ENCODE data around the gene SCML1.

The SCML1 gene

GRCh38 chrX:17788956-17789562, 51.8 kb downstream of the SCML1 start:
- Histone ChIP-seq H3K4me1 (ENCODE audit: insufficient read depth, low read length, poor library complexity, severe bottlenecking) (no peaks in the 10 kb centered on the region), H3K27me3 (ENCODE audit: insufficient read depth, low read length, poor library complexity, severe bottlenecking) (no peaks in the 10 kb centered on the region), H3K79me2 (ENCODE audit: insufficient read depth, low read length) (no peaks in the 10 kb centered on the region), H3F3A (ENCODE audit: low read depth) (no peaks in the 10 kb centered on the region), H3K36me3 (ENCODE audit: insufficient read depth, low read length) (no peaks in the 10 kb centered on the region), H3K9me2 (replicated peaks; ENCODE audit: low read depth, low read length) (no peaks in the 10 kb centered on the region), H2AFZ (ENCODE audit: low read length) (no peak overlapping the region), H3K9me3 (ENCODE audit: insufficient read depth, low read depth, low read length) (no peaks in the 10 kb centered on the region), H4K20me1 (ENCODE audit: insufficient read depth, low read length, poor library complexity, severe bottlenecking) (no peaks in the 10 kb centered on the region), H3K4me3 (ENCODE audit: low read length, poor library complexity, severe bottlenecking) (no peak overlapping the region), H3K9ac (ENCODE audit: low read depth, low read length, poor library complexity, severe bottlenecking) (no peak overlapping the region), H3K4me2 (ENCODE audit: low read depth, low read length, poor library complexity, severe bottlenecking) (no peak overlapping the region)
- TF ChIP-seq CTCF (conservative IDR thresholded peaks at IDR 0.05; ENCODE audit: low read length) (no peak), EZH2phosphoT487 (IDR thresholded peaks at IDR 0.05; ENCODE audit: borderline replicate concordance) (no peak)

GRCh38 chrX:17792826-17793225, 55.5 kb downstream of the SCML1 start:
- TF ChIP-seq CTCF (conservative IDR thresholded peaks at IDR 0.05; ENCODE audit: low read length): no peak
- TF ChIP-seq EZH2phosphoT487 (IDR thresholded peaks at IDR 0.05; ENCODE audit: borderline replicate concordance): no peak
- Histone ChIP-seq H3K4me3 (ENCODE audit: low read length, poor library complexity, severe bottlenecking) (no peak overlapping the region), H4K20me1 (ENCODE audit: insufficient read depth, low read length, poor library complexity, severe bottlenecking) (no peaks in the 10 kb centered on the region), H2AFZ (ENCODE audit: low read length) (no peak overlapping the region), H3K36me3 (ENCODE audit: insufficient read depth, low read length) (no peaks in the 10 kb centered on the region), H3K9me2 (replicated peaks; ENCODE audit: low read depth, low read length) (no peaks in the 10 kb centered on the region), H3K4me1 (ENCODE audit: insufficient read depth, low read length, poor library complexity, severe bottlenecking) (no peaks in the 10 kb centered on the region), H3K27me3 (ENCODE audit: insufficient read depth, low read length, poor library complexity, severe bottlenecking) (no peaks in the 10 kb centered on the region), H3K9ac (ENCODE audit: low read depth, low read length, poor library complexity, severe bottlenecking) (no peak overlapping the region), H3K4me2 (ENCODE audit: low read depth, low read length, poor library complexity, severe bottlenecking) (no peak overlapping the region), H3K79me2 (ENCODE audit: insufficient read depth, low read length) (no peaks in the 10 kb centered on the region), H3F3A (ENCODE audit: low read depth) (no peaks in the 10 kb centered on the region), H3K9me3 (ENCODE audit: insufficient read depth, low read depth, low read length) (no peaks in the 10 kb centered on the region)

GRCh38 chrX:17798921-17799320, 61.6 kb downstream of the SCML1 start:
- H4K20me1 ChIP-seq (ENCODE audit: insufficient read depth, low read length, poor library complexity, severe bottlenecking): no peaks in the 10 kb centered on the region
- H3F3A ChIP-seq (ENCODE audit: low read depth): no peaks in the 10 kb centered on the region
- no peaks in the 10 kb centered on the region for H3K79me2 ChIP-seq (ENCODE audit: insufficient read depth, low read length)
- TF ChIP-seq CTCF (conservative IDR thresholded peaks at IDR 0.05; ENCODE audit: low read length) (no peak), EZH2phosphoT487 (IDR thresholded peaks at IDR 0.05; ENCODE audit: borderline replicate concordance) (no peak)
- no peak overlapping the region for H3K4me3 ChIP-seq (ENCODE audit: low read length, poor library complexity, severe bottlenecking)
- H3K4me1 ChIP-seq (ENCODE audit: insufficient read depth, low read length, poor library complexity, severe bottlenecking): no peaks in the 10 kb centered on the region
- H3K9ac ChIP-seq (ENCODE audit: low read depth, low read length, poor library complexity, severe bottlenecking): no peak overlapping the region
- H3K9me2 ChIP-seq (replicated peaks; ENCODE audit: low read depth, low read length): no peaks in the 10 kb centered on the region
- H3K4me2 ChIP-seq (ENCODE audit: low read depth, low read length, poor library complexity, severe bottlenecking): no peak overlapping the region
- no peaks in the 10 kb centered on the region for H3K9me3 ChIP-seq (ENCODE audit: insufficient read depth, low read depth, low read length)
- no peaks in the 10 kb centered on the region for H3K36me3 ChIP-seq (ENCODE audit: insufficient read depth, low read length)
- H2AFZ ChIP-seq (ENCODE audit: low read length): no peak overlapping the region
- no peaks in the 10 kb centered on the region for H3K27me3 ChIP-seq (ENCODE audit: insufficient read depth, low read length, poor library complexity, severe bottlenecking)
